HUES64 (cell line): ENCODE measurements around the gene UMODL1.

Experiments
- H3K27ac ChIP-seq: 2 replicates; pipeline ENCODE4 v1.7.0; 2013; ENCODE audit warnings: low read depth, low read length, inconsistent platforms
- H3K27me3 ChIP-seq: 2 replicates; pipeline ENCODE4 v1.6.1; 2013; ENCODE audit warnings: mild to moderate bottlenecking, low read length; ENCODE audit not compliant: insufficient read depth
- H3K36me3 ChIP-seq: 2 replicates; pipeline ENCODE4 v1.6.1; 2013; ENCODE audit warnings: mild to moderate bottlenecking, low read length; ENCODE audit not compliant: insufficient read depth
- H3K4me1 ChIP-seq: 2 replicates; pipeline ENCODE4 v1.6.1; 2013; ENCODE audit warnings: mild to moderate bottlenecking, low read length, moderate library complexity; ENCODE audit not compliant: insufficient read depth
- H3K4me3 ChIP-seq: 2 replicates; pipeline ENCODE4 v1.5.1; 2013; ENCODE audit warnings: mild to moderate bottlenecking, low read length, moderate library complexity
- H3K9ac ChIP-seq: 2 replicates; pipeline ENCODE4 v1.6.1; 2013; ENCODE audit warnings: mild to moderate bottlenecking, low read depth, low read length
- H3K9me3 ChIP-seq: 2 replicates; pipeline ENCODE4 v1.6.1; 2013; ENCODE audit warnings: low read depth, low read length; ENCODE audit not compliant: insufficient read depth
- WGBS: fragments of 150-250, 120-280 bp; methylation state at CpG from one replicate; pipeline ENCODE4 v1.1.7; 2013; ENCODE audit warnings: missing lambda C conversion rate; 5-methylcytosine and 5-hydroxymethylcytosine counted together

UMODL1 gene

GRCh38 chr21:42124826-42125570, 53.9 kb downstream of the UMODL1 start:
- Histone ChIP-seq H3K27ac (no peak overlapping the region), H3K4me3 (no peak overlapping the region), H3K9me3 (no peaks in the 10 kb centered on the region), H3K27me3 (no peaks in the 10 kb centered on the region), H3K36me3 (no peaks in the 10 kb centered on the region), H3K4me1 (0 out of 2 replicates have a peak, but pooled peaks cover 9% of the 10 kb centered on the region), H3K9ac (no peak overlapping the region)
- WGBS: 85% methylated on average over 19 of the region's 19 CpGs

GRCh38 chr21:42125571-42126544, 54.7 kb downstream of the UMODL1 start:
- Histone ChIP-seq H3K9ac (no peak overlapping the region), H3K36me3 (no peaks in the 10 kb centered on the region), H3K9me3 (no peaks in the 10 kb centered on the region), H3K27me3 (no peaks in the 10 kb centered on the region), H3K4me3 (no peak overlapping the region), H3K27ac (no peak overlapping the region), H3K4me1 (0 out of 2 replicates have a peak, but pooled peaks cover under 1% of the 10 kb centered on the region)
- WGBS: 80% methylated on average over 29 of the region's 29 CpGs

GRCh38 chr21:42127164-42128150, 56.3 kb downstream of the UMODL1 start:
- WGBS: 94% methylated on average over 36 of the region's 36 CpGs
- Histone ChIP-seq H3K36me3 (no peaks in the 10 kb centered on the region), H3K9ac (no peak overlapping the region), H3K4me1 (no peaks in the 10 kb centered on the region), H3K27ac (no peak overlapping the region), H3K4me3 (no peak overlapping the region), H3K9me3 (no peaks in the 10 kb centered on the region), H3K27me3 (no peaks in the 10 kb centered on the region)

- Histone ChIP-seq H3K4me1 (no peaks in the 10 kb centered on the region), H3K9ac (no peak overlapping the region), H3K27me3 (no peaks in the 10 kb centered on the region), H3K36me3 (no peaks in the 10 kb centered on the region), H3K27ac (no peak overlapping the region), H3K9me3 (no peaks in the 10 kb centered on the region), H3K4me3 (no peak overlapping the region)
- WGBS: 78% methylated on average over 10 of the region's 11 CpGs
These were observed 58.5 kb downstream of the UMODL1 start for GRCh38 chr21:42129300-42130266.

GRCh38 chr21:42130441-42130840, 59.3 kb downstream of the UMODL1 start:
- Histone ChIP-seq H3K36me3 (no peaks in the 10 kb centered on the region), H3K27ac (no peak overlapping the region), H3K27me3 (no peaks in the 10 kb centered on the region), H3K9ac (no peak overlapping the region), H3K9me3 (no peaks in the 10 kb centered on the region), H3K4me1 (no peaks in the 10 kb centered on the region), H3K4me3 (no peak overlapping the region)
- 86% methylated on average over 6 of the region's 6 CpGs for WGBS

GRCh38 chr21:42132183-42132582, 61.1 kb downstream of the UMODL1 start:
- Histone ChIP-seq H3K4me1 (no peaks in the 10 kb centered on the region), H3K9me3 (no peaks in the 10 kb centered on the region), H3K27ac (no peak overlapping the region), H3K9ac (no peak overlapping the region), H3K4me3 (no peak overlapping the region), H3K36me3 (no peaks in the 10 kb centered on the region), H3K27me3 (no peaks in the 10 kb centered on the region)
- 85% methylated on average over 1 of the region's 1 CpG for WGBS

- Histone ChIP-seq H3K4me3 (no peak overlapping the region), H3K9ac (no peak overlapping the region), H3K4me1 (no peaks in the 10 kb centered on the region), H3K9me3 (no peaks in the 10 kb centered on the region), H3K36me3 (no peaks in the 10 kb centered on the region), H3K27ac (no peak overlapping the region), H3K27me3 (no peaks in the 10 kb centered on the region)
- WGBS: 97% methylated on average over 8 of the region's 8 CpGs
These were observed 62.0 kb downstream of the UMODL1 start for GRCh38 chr21:42133131-42133530.

- WGBS: 91% methylated on average over 14 of the region's 14 CpGs
- no peaks in the 10 kb centered on the region for H3K27me3 ChIP-seq
- no peaks in the 10 kb centered on the region for H3K36me3 ChIP-seq
These were observed 64.4 kb downstream of the UMODL1 start for GRCh38 chr21:42135386-42136052.

GRCh38 chr21:42137191-42137904, 66.2 kb downstream of the UMODL1 start:
- no peaks in the 10 kb centered on the region for H3K9me3 ChIP-seq
- H3K4me1 ChIP-seq: no peaks in the 10 kb centered on the region
- no peak overlapping the region for H3K9ac ChIP-seq
- H3K4me3 ChIP-seq: no peak overlapping the region
- no peaks in the 10 kb centered on the region for H3K27me3 ChIP-seq
- H3K36me3 ChIP-seq: no peaks in the 10 kb centered on the region
- H3K27ac ChIP-seq: no peak overlapping the region
- 89% methylated on average over 22 of the region's 22 CpGs for WGBS

More at GRCh38 chr21:42135386-42136052, 64.4 kb downstream of the UMODL1 start:
- H3K9ac ChIP-seq: no peak overlapping the region
- H3K9me3 ChIP-seq: no peaks in the 10 kb centered on the region
- no peak overlapping the region for H3K4me3 ChIP-seq
- no peaks in the 10 kb centered on the region for H3K4me1 ChIP-seq
- no peak overlapping the region for H3K27ac ChIP-seq
